Anterior cingulate cortex (tissue), 58 donors: Measurements from ENCODE around the gene IL6.
"Not testable (repeated sequence)": the region's sequence is repeated elsewhere in the genome, so short reads cannot be mapped to it uniquely, and the experiment has no call there.

ENCODE experiments used
- DNase-seq, 58 donors: peaks; one replicate each; lab custom pipeline; 2025; lab: John Stamatoyannopoulos, UW

The IL6 gene

DNA sequence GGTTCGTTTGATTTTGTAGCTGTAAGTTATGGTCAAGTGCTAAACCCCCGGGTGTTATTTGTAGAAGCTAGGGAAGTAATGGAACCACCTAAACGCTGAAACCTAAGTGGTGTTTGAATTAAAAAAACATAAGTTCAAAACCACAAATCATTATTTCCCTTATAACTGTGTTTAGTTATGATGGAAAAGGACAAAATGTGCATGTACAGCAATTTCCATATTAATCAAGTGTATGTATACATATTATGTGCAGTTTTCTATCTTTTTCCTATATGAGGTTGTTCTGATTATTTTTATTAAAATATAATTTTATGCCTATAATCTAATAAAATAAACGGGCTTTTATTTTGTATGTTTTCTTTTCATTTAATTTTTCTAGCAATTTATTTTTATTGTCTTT, 45.9 kb downstream of the IL6 start:
- DNase-seq = no peak

- DNase-seq = no peak
Measured at GRCh38 chr7:22776964-22777363, 50.0 kb downstream of the IL6 start.

- DNase-seq = not testable (repeated sequence)
Measured at GRCh38 chr7:22779730-22780323, 52.8 kb downstream of the IL6 start.

DNA sequence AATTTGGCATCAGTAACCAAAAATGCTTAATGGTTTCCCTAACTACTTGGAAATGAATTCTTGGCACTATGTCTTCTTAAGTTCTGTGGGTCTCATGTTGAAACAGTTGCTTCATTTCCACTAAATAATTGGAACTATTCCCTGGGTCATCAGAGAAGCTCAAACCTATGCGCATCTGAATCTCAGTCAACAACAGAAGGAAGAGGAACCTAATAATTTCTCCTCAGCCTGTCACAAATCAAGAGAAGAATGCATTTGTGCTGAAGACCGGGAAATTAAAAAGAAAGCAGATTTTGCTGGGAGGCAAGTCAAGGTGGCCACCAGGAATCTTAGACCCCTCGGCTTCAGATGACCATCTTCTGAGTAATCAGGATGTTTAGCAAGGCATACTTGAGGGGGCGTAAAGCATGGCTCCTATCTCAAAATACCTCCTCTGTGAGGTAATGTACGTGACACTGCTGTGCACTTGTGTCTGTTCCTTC, 54.3 kb downstream of the IL6 start:
- DNase-seq = no peak
